ENCODE data around the gene DSCAM.

DNA sequence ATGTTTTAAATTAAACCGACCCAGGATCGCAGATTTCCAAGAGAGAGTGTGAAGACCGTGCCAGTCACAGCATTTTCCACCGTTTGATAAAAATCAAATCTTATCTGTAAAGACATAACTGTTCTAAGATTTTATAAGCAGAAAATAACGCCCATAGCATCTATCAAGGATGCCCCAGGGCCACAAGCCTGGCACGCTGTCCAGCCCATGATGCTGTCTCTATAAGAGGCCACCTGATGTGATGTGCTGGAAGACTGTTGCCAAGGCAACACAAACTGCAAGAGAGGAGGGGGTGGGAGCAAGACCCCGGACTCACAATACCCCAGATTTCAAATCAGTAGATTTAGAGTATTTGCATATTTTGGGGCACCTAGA, 116.5 kb downstream of the DSCAM start:
- TF ChIP-seq, protein P1, sequence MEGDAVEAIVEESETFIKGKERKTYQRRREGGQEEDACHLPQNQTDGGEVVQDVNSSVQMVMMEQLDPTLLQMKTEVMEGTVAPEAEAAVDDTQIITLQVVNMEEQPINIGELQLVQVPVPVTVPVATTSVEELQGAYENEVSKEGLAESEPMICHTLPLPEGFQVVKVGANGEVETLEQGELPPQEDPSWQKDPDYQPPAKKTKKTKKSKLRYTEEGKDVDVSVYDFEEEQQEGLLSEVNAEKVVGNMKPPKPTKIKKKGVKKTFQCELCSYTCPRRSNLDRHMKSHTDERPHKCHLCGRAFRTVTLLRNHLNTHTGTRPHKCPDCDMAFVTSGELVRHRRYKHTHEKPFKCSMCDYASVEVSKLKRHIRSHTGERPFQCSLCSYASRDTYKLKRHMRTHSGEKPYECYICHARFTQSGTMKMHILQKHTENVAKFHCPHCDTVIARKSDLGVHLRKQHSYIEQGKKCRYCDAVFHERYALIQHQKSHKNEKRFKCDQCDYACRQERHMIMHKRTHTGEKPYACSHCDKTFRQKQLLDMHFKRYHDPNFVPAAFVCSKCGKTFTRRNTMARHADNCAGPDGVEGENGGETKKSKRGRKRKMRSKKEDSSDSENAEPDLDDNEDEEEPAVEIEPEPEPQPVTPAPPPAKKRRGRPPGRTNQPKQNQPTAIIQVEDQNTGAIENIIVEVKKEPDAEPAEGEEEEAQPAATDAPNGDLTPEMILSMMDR (IDR thresholded peaks at IDR 0.05): no peak
- no peak for TF ChIP-seq POLR2A (IDR thresholded peaks at IDR 0.05)

All from Peyer's patch (tissue), 4 donors.